Trophoblast cell (in vitro differentiated cells and primary cell): Measurements from ENCODE around the gene SMTNL2.

Experiments used
- DNase-seq, 2 donors: peaks; one replicate each; pipeline ENCODE4 v3.0.0-alpha.2; 2016
- H2AFZ ChIP-seq: 2 replicates; pipeline ENCODE4 v1.6.1; 2013; ENCODE audit warnings: low read length, moderate library complexity, mild to moderate bottlenecking; ENCODE audit not compliant: insufficient read depth, poor library complexity
- H2AK5ac ChIP-seq: 2 replicates; pipeline ENCODE4 v1.6.1; 2013; ENCODE audit warnings: mild to moderate bottlenecking, low read length
- H2BK120ac ChIP-seq: 2 replicates; pipeline ENCODE4 v1.6.1; 2013; ENCODE audit warnings: low read length, mild to moderate bottlenecking, moderate library complexity; ENCODE audit not compliant: insufficient read depth, poor library complexity
- H2BK12ac ChIP-seq: 2 replicates; pipeline ENCODE4 v1.6.1; 2013; ENCODE audit warnings: mild to moderate bottlenecking, low read length, moderate library complexity
- H2BK5ac ChIP-seq: 2 replicates; pipeline ENCODE4 v1.6.1; 2013; ENCODE audit warnings: low read length, low read depth, moderate library complexity, mild to moderate bottlenecking; ENCODE audit not compliant: poor library complexity
- H3K14ac ChIP-seq: 2 replicates; pipeline ENCODE4 v1.6.1; 2013; ENCODE audit warnings: mild to moderate bottlenecking, low read length
- H3K18ac ChIP-seq: 2 replicates; pipeline ENCODE4 v1.6.1; 2013; ENCODE audit warnings: mild to moderate bottlenecking, low read length
- H3K23ac ChIP-seq: 2 replicates; pipeline ENCODE4 v1.6.1; 2013; ENCODE audit warnings: low read length
- H3K27ac ChIP-seq: 2 replicates; pipeline ENCODE4 v1.5.1; 2013; ENCODE audit warnings: low read depth, mild to moderate bottlenecking, inconsistent platforms, low read length, moderate library complexity
- H3K27me3 ChIP-seq: 2 replicates; pipeline ENCODE4 v1.6.1; 2013; ENCODE audit warnings: inconsistent platforms, mild to moderate bottlenecking, low read length, moderate library complexity; ENCODE audit not compliant: insufficient read depth
- H3K36me3 ChIP-seq, 2 experiments: 1 replicate in 1 of 2; 2 replicates in 1 of 2; pipeline ENCODE4 v1.6.1; 2013; ENCODE audit warnings: low read length in 2 of 2, mild to moderate bottlenecking in 2 of 2, moderate library complexity in 1 of 2; ENCODE audit not compliant: insufficient read depth in 2 of 2, control insufficient read depth in 1 of 2
- H3K4ac ChIP-seq: 2 replicates; pipeline ENCODE4 v1.6.1; 2013; ENCODE audit warnings: low read depth, mild to moderate bottlenecking, low read length, moderate library complexity
- H3K4me1 ChIP-seq, 2 experiments: 1 replicate in 1 of 2; 2 replicates in 1 of 2; pipeline ENCODE4 v1.6.1; 2013; ENCODE audit warnings: low read length in 2 of 2, mild to moderate bottlenecking in 2 of 2, moderate library complexity in 1 of 2; ENCODE audit not compliant: insufficient read depth in 2 of 2, control insufficient read depth in 1 of 2
- H3K4me2 ChIP-seq: 2 replicates; pipeline ENCODE4 v1.6.1; 2013; ENCODE audit warnings: inconsistent platforms, mild to moderate bottlenecking, low read length, moderate library complexity
- H3K4me3 ChIP-seq: 2 replicates; pipeline ENCODE4 v1.5.1; 2013; ENCODE audit warnings: mild to moderate bottlenecking, low read depth, low read length, inconsistent platforms
- H3K79me1 ChIP-seq: one replicate; pipeline ENCODE4 v1.6.1; 2013; ENCODE audit warnings: low read length
- H3K79me2 ChIP-seq: 2 replicates; pipeline ENCODE4 v1.6.1; 2013; ENCODE audit warnings: low read length, mild to moderate bottlenecking; ENCODE audit not compliant: control insufficient read depth, insufficient read depth, poor library complexity
- H3K9ac ChIP-seq: 2 replicates; pipeline ENCODE4 v1.6.1; 2013; ENCODE audit warnings: mild to moderate bottlenecking, low read length
- H3K9me3 ChIP-seq: 2 replicates; pipeline ENCODE4 v1.6.1; 2013; ENCODE audit warnings: low read depth, mild to moderate bottlenecking, control low read depth, inconsistent platforms, low read length; ENCODE audit not compliant: insufficient read depth
- H4K12ac ChIP-seq: 2 replicates; pipeline ENCODE4 v1.6.1; 2013; ENCODE audit warnings: low read depth, mild to moderate bottlenecking, low read length, moderate library complexity
- H4K8ac ChIP-seq: 2 replicates; pipeline ENCODE4 v1.6.1; 2013; ENCODE audit warnings: low read depth, mild to moderate bottlenecking, low read length, moderate library complexity
- H4K91ac ChIP-seq: one replicate; pipeline ENCODE4 v1.6.1; 2013; ENCODE audit warnings: low read depth, mild to moderate bottlenecking, low read length, moderate library complexity
- WGBS: extraction: QIAGEN DNeasy Blood & Tissue Kit; methylation state at CpG from one replicate; pipeline ENCODE4 v1.1.7; 2013; ENCODE audit warnings: missing lambda C conversion rate; ENCODE audit not compliant: insufficient read length, insufficient coverage; ENCODE audit errors: extremely low coverage; 5-methylcytosine and 5-hydroxymethylcytosine counted together

Gene SMTNL2

DNA sequence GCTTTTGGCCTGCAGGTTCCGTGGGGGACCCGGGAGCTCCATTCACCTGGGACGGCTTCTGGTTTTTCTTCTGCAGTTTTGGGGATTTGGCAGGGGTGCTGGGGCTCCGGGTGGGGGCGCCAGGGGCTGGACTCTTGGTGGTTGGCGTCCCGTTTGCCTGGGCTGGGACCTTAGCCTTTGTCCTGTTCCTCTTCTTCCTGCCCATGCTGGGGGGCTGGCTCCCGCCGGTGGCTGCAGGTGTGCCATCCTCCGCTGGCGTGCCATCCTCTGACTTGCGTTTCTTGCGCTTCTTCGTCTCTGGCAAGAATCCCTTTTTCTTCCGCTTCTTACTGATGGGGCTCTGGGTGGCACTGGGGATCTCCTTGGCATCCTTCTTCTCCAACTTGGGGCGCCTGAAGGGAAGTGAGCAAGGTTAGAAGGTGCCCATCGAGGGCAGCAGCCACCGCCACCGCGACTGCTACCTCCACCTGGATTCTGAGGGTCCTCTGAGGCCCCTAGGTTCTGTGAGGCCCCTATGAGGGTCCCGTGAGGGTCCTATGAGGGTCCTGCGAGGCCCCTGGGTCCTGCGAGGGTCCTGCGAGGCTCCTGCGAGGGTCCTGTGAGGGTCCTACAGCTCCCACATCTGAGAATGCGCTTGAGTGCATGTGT is 44.6 kb upstream of the SMTNL2 start:
- Histone ChIP-seq H3K27ac (no peak overlapping the region), H3K79me2 (no peaks in the 10 kb centered on the region), H3K4me2 (no peak overlapping the region), H4K91ac (no peak overlapping the region), H3K36me3 (peaks cover 82 to 86% of the 10 kb centered on the region in 2 experiments), H3K4me3 (no peak overlapping the region), H3K14ac (no peak overlapping the region), H2AFZ (no peak overlapping the region), H3K4me1 (no peaks in the 10 kb centered on the region), H3K79me1 (no peaks in the 10 kb centered on the region), H3K9me3 (peaks cover 1% of the 10 kb centered on the region), H3K4ac (no peak overlapping the region), H4K8ac (no peak overlapping the region), H2BK120ac (no peak overlapping the region), H3K9ac (no peak overlapping the region), H2AK5ac (no peak overlapping the region), H3K27me3 (no peaks in the 10 kb centered on the region), H3K23ac (no peak overlapping the region), H3K18ac (no peak overlapping the region), H2BK12ac (no peak overlapping the region), H4K12ac (no peak overlapping the region), H2BK5ac (no peak overlapping the region)
- no CpG with 5 or more reads among the region's 26 CpGs for WGBS
- DNase-seq, result no peak

DNA sequence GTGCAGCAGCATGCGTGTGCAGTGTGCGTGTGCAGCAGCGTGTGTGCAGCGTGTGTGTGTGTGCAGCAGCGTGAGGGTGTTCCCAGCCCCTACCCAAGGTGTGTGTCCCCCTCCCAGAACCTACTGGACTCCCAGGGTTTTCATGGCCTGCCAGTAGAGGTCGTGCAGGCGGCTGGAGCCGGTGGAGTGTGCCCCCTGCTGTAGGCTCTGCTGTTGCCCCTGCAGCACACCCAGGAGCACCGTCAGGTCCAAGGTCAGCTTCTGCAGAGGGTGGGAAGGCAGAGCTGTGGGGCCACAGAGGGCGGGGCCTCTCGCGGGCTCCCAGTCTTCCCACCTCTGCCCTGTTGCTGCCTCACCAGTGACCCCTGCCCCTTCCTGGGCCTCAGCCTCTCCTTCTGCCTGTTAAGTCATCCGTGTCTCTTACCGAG is 44.1 kb upstream of the SMTNL2 start:
- Histone ChIP-seq H4K91ac (no peak overlapping the region), H2AK5ac (no peak overlapping the region), H3K79me2 (no peaks in the 10 kb centered on the region), H2AFZ (no peak overlapping the region), H3K14ac (no peak overlapping the region), H3K9ac (no peak overlapping the region), H4K8ac (no peak overlapping the region), H3K4me2 (no peak overlapping the region), H3K4me3 (no peak overlapping the region), H3K18ac (no peak overlapping the region), H2BK12ac (no peak overlapping the region), H3K4ac (no peak overlapping the region), H3K27ac (no peak overlapping the region), H3K4me1 (no peaks in the 10 kb centered on the region), H2BK120ac (no peak overlapping the region), H4K12ac (no peak overlapping the region), H2BK5ac (no peak overlapping the region), H3K23ac (no peak overlapping the region), H3K79me1 (no peaks in the 10 kb centered on the region), H3K36me3 (peaks cover 80 to 84% of the 10 kb centered on the region in 2 experiments), H3K9me3 (peaks cover 1% of the 10 kb centered on the region), H3K27me3 (no peaks in the 10 kb centered on the region)
- WGBS, result no CpG with 5 or more reads among the region's 14 CpGs
- DNase-seq, result no peak

DNA sequence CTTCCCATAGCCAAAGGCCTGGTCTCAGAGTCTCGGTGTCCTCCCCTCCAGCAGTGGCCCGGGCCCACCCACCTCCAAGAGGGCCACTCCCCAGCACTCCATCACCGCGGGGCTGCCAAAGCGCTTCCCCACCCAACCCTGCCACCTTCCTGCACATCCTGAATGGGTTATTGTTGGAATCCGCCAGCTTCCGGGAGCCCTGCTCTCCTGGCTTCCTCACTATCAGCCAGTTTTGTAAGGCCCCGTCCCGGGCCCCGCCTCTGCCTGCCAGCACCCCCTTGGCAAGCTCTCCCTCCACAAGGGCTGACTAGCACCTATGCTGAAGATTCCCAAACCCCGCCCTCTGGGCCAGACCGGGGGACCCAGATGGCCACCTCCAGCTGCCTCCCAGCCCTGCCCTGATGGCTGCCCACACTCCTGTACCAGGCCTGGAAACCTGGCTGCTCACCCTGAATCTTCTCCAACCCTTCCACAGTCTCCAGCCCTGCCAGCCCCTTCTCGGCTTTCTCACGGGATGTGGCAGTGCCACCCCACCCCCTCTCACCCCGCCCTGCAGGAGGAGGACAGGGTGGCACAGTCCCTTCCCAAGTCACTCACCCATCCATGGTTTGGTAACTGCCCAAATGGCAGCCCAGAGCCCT is 43.5 kb upstream of the SMTNL2 start:
- Histone ChIP-seq H3K79me1 (no peaks in the 10 kb centered on the region), H3K4me1 (peaks cover 0 to 3% of the 10 kb centered on the region in 2 experiments), H2AK5ac (no peak overlapping the region), H4K8ac (no peak overlapping the region), H3K18ac (no peak overlapping the region), H2BK5ac (no peak overlapping the region), H3K27ac (no peak overlapping the region), H3K23ac (no peak overlapping the region), H3K4ac (no peak overlapping the region), H3K79me2 (no peaks in the 10 kb centered on the region), H2BK120ac (no peak overlapping the region), H3K4me3 (no peak overlapping the region), H2BK12ac (no peak overlapping the region), H3K36me3 (peaks cover 77 to 83% of the 10 kb centered on the region in 2 experiments), H3K27me3 (no peaks in the 10 kb centered on the region), H4K12ac (no peak overlapping the region), H4K91ac (no peak overlapping the region), H3K9ac (no peak overlapping the region), H3K14ac (no peak overlapping the region), H2AFZ (no peak overlapping the region), H3K4me2 (no peak overlapping the region), H3K9me3 (peaks cover 1% of the 10 kb centered on the region)
- DNase-seq, result no peak
- WGBS, result no CpG with 5 or more reads among the region's 15 CpGs

DNA sequence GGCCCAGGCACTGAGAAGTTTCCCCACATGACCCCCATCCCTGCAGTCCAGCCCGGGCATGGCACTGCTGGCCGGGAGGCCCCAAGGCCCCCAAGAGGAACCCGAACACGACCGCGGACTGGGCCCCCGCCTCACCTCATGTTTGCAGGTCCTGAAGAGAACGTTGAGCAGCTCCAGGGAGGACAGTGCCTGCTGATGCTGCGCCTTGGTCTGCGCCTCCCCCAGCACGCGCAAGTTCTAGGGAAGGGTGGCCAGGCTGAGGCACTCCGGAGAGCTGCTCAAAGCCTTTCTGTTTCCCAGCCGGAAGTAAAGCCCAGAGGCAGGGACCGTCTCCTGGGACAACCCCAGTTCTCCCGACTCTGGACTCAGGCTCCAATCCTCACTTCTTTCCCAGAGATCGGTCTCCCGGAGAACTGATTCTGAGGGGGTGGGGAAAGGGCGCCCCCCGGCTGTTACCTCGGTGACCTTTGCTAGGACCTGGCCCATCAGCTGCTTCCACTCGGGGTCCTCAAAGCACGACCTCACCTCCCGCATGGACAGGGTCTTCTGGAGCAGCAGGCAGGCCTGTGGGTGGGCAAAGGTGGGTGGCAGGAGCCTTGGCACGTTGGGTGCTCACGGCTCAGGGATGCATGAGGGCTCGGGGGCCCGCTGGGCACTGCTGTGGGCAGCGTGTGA is 42.9 kb upstream of the SMTNL2 start:
- H4K91ac ChIP-seq, result no peak overlapping the region
- H2AFZ ChIP-seq, result no peak overlapping the region
- peak overlapping the region; percentile 23 for H4K12ac ChIP-seq
- no peak overlapping the region for H2AK5ac ChIP-seq
- H3K79me2 ChIP-seq, result no peaks in the 10 kb centered on the region
- no peak overlapping the region for H3K9ac ChIP-seq
- H3K23ac ChIP-seq, result no peak overlapping the region
- no peak overlapping the region for H2BK120ac ChIP-seq
- H3K36me3 ChIP-seq, result peaks cover 72 to 77% of the 10 kb centered on the region in 2 experiments
- H3K79me1 ChIP-seq, result no peaks in the 10 kb centered on the region
- no CpG with 5 or more reads among the region's 29 CpGs for WGBS
- H3K18ac ChIP-seq, result peak overlapping the region; percentile 9
- H2BK5ac ChIP-seq, result no peak overlapping the region
- H4K8ac ChIP-seq, result no peak overlapping the region
- no peak for DNase-seq
- no peaks in the 10 kb centered on the region for H3K27me3 ChIP-seq
- no peak overlapping the region for H3K14ac ChIP-seq
- H3K4me3 ChIP-seq, result no peak overlapping the region
- no peak overlapping the region for H2BK12ac ChIP-seq
- H3K9me3 ChIP-seq, result peaks cover 1% of the 10 kb centered on the region
- no peak overlapping the region for H3K27ac ChIP-seq
- H3K4me1 ChIP-seq, result peaks cover 0 to 3% of the 10 kb centered on the region in 2 experiments
- no peak overlapping the region for H3K4ac ChIP-seq
- no peak overlapping the region for H3K4me2 ChIP-seq
